Panc1 (cell line): ENCODE results near the gene KIF26B. TPM values are rescaled to one million over a fixed set of nuclear protein-coding genes. Genes with fewer than 3 reads are reported as not detected.

ENCODE experiments used
- ATAC-seq: fragments of 200-7000 bp; cut with Tn5 transposase; 2 replicates; pipeline ENCODE4 v1.9.1; 2020; ENCODE audit warnings: mild to moderate bottlenecking, moderate library complexity
- BruUV-seq: library from RNA; stranded (reverse); fragments of 400-500 nt; replicated peaks from 2 replicates; lab custom pipeline; 2021; lab: Mats Ljungman, UMichigan
- CTCF ChIA-PET: fragments of 300-600 bp; sonication (Branson Sonifier 250); formaldehyde crosslinking; loops from one replicate; lab custom pipeline; 2022; ENCODE audit warnings: antibody characterized with exemption; lab: Charles Lee
- POLR2A ChIA-PET: fragments of 300-600 bp; sonication (Branson Sonifier 250); formaldehyde crosslinking; loops from one replicate; lab custom pipeline; 2022; ENCODE audit warnings: antibody characterized with exemption; lab: Charles Lee
- DNase-seq: peaks from one replicate; pipeline ENCODE4 v3.0.0-alpha.2; 2010; ENCODE audit warnings: low read depth, low spot score
- H3K27ac ChIP-seq: 2 replicates; pipeline ENCODE4 v1.5.1; 2011; ENCODE audit warnings: mild to moderate bottlenecking, low read length, inconsistent platforms
- H3K27me3 ChIP-seq: fragments of 200-500 bp; sonication (Bioruptor generic); 2 replicates; pipeline ENCODE4 v1.6.0; 2014; ENCODE audit warnings: low read length, inconsistent platforms; ENCODE audit not compliant: control insufficient read depth, insufficient read depth
- H3K36me3 ChIP-seq: fragments of 200-500 bp; sonication (Bioruptor generic); 2 replicates; pipeline ENCODE4 v1.5.1; 2014; ENCODE audit warnings: inconsistent platforms, mild to moderate bottlenecking, low read length, moderate library complexity; ENCODE audit not compliant: control insufficient read depth, insufficient read depth
- H3K4me1 ChIP-seq: 2 replicates; pipeline ENCODE4 v1.5.1; 2011; ENCODE audit warnings: inconsistent platforms, mild to moderate bottlenecking, low read length, moderate library complexity; ENCODE audit not compliant: control insufficient read depth, insufficient read depth
- H3K4me3 ChIP-seq, 2 experiments: 2 replicates each; pipeline ENCODE4 v1.5.1; 2011 to 2012; ENCODE audit warnings: low read depth in 2 of 2, low read length in 2 of 2, mild to moderate bottlenecking in 2 of 2, inconsistent platforms in 1 of 2, moderate library complexity in 1 of 2
- H3K9me3 ChIP-seq: fragments of 200-500 bp; sonication (Bioruptor generic); 2 replicates; pipeline ENCODE4 v1.5.1; 2014; ENCODE audit warnings: low read depth, mild to moderate bottlenecking, inconsistent platforms, low read length, moderate library complexity; ENCODE audit not compliant: control insufficient read depth, insufficient read depth
- POLR2AphosphoS5 ChIP-seq: IDR thresholded peaks from 2 replicates; pipeline ENCODE4 v1.6.1; 2012; ENCODE audit warnings: mild to moderate bottlenecking, low read depth, low read length, moderate library complexity
- REST ChIP-seq, 2 experiments: IDR thresholded peaks; 2 replicates each; pipeline ENCODE4 v1.6.1; 2011 to 2012; ENCODE audit warnings: low read depth in 2 of 2, control low read depth in 1 of 2, low read length in 1 of 2, mild to moderate bottlenecking in 1 of 2, moderate library complexity in 1 of 2; ENCODE audit not compliant: insufficient read depth in 1 of 2
- SIN3A ChIP-seq: IDR thresholded peaks from 2 replicates; pipeline ENCODE4 v1.6.1; 2012; ENCODE audit warnings: low read depth, mild to moderate bottlenecking, low read length, moderate library complexity, borderline replicate concordance; ENCODE audit not compliant: insufficient read depth
- TCF7L2 ChIP-seq: IDR thresholded peaks from 2 replicates; pipeline ENCODE4 v1.6.1; 2011; ENCODE audit warnings: mild to moderate bottlenecking, low read depth, low read length, inconsistent platforms
- in situ Hi-C: cut with HindIII; loops from 2 replicates; pipeline ENCODE4 v1.10.0; 2016; ENCODE audit warnings: low sequenced_read_pairs, low pct_unique_long_range_greater_than_20kb
- intact Hi-C: fragments of 100-400 bp; cut with micrococcal nuclease; formaldehyde crosslinking; loops from one replicate; pipeline ENCODE4 v1.10.0; 2022; ENCODE audit not compliant: unreplicated experiment
- total RNA-seq: library from RNA; stranded (reverse); gene quantifications from one replicate; pipeline ENCODE4 v1.2.1, GENCODE V29; 2021; ENCODE audit not compliant: unreplicated experiment
- TF ChIP-seq, protein P1 (sequence below): fragments of 450-650 bp; IDR thresholded peaks from 2 replicates; pipeline ENCODE4 v1.5.1; 2017; ENCODE audit warnings: mild to moderate bottlenecking

KIF26B gene
- total RNA-seq, 1 experiment from 2014 or later = 0.33 TPM

- no TSS peak for BruUV-seq
- ATAC-seq = no peak
- TF ChIP-seq TCF7L2 (no peak), SIN3A (no peak), REST (IDR thresholded peaks at IDR 0.05; ENCODE audit: insufficient read depth in 1 of 2, low read depth in 2 of 2, low read length in 1 of 2) (no peak), POLR2AphosphoS5 (no peak)
- TF ChIP-seq, protein P1, sequence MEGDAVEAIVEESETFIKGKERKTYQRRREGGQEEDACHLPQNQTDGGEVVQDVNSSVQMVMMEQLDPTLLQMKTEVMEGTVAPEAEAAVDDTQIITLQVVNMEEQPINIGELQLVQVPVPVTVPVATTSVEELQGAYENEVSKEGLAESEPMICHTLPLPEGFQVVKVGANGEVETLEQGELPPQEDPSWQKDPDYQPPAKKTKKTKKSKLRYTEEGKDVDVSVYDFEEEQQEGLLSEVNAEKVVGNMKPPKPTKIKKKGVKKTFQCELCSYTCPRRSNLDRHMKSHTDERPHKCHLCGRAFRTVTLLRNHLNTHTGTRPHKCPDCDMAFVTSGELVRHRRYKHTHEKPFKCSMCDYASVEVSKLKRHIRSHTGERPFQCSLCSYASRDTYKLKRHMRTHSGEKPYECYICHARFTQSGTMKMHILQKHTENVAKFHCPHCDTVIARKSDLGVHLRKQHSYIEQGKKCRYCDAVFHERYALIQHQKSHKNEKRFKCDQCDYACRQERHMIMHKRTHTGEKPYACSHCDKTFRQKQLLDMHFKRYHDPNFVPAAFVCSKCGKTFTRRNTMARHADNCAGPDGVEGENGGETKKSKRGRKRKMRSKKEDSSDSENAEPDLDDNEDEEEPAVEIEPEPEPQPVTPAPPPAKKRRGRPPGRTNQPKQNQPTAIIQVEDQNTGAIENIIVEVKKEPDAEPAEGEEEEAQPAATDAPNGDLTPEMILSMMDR = no peak
- Histone ChIP-seq H3K4me3 (no peak overlapping the region), H3K4me1 (no peaks in the 10 kb centered on the region), H3K9me3 (no peaks in the 10 kb centered on the region), H3K27me3 (no peaks in the 10 kb centered on the region), H3K36me3 (no peaks in the 10 kb centered on the region), H3K27ac (no peak overlapping the region)
- ChIA-PET POLR2A (no interaction called here), CTCF (no interaction called here)
- DNase-seq = no peak
- in situ Hi-C loops = no loop called here
- intact Hi-C loops = no loop called here
Measured at GRCh38 chr1:245378311-245378722, 223.5 kb downstream of the KIF26B start.

DNA sequence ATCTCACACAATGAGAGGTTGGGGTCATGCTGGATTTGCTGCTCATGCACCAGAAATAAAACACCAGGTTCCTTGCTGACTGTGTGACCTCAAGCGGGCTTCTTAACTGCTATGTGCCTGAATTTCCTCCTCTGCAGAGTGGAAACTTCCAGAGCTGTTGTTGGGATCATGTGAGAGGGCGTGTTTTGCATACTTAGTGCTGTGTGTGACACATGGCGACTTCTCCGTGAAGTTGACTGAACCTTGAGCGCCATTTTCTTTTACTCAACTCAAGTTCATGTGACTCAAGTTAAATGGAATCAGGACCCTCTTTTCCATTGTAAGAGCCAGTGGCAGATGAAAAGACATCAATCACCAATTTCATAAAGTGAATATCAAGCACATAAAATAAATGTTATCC lies 224.0 kb downstream of the KIF26B start:
- ATAC-seq (no peak), DNase-seq (no peak)
- in situ Hi-C loops = no loop called here
- BruUV-seq = no TSS peak
- H3K36me3 ChIP-seq = no peaks in the 10 kb centered on the region
- intact Hi-C loops = no loop called here
- H3K4me1 ChIP-seq = no peaks in the 10 kb centered on the region
- 0 out of 2 replicates have a peak, but pooled peaks cover under 1% of the 10 kb centered on the region for H3K27me3 ChIP-seq
- H3K27ac ChIP-seq = no peak overlapping the region
- POLR2A ChIA-PET = no interaction called here
- H3K9me3 ChIP-seq = no peaks in the 10 kb centered on the region
- CTCF ChIA-PET = no interaction called here
- TF ChIP-seq POLR2AphosphoS5 (no peak), SIN3A (no peak), REST (IDR thresholded peaks at IDR 0.05; ENCODE audit: insufficient read depth in 1 of 2, low read depth in 2 of 2, low read length in 1 of 2) (no peak), TCF7L2 (no peak)
- TF ChIP-seq, protein P1 = no peak
- no peak overlapping the region for H3K4me3 ChIP-seq
